ENCODE results near the gene APBA3. TPM values are rescaled to one million over a fixed set of nuclear protein-coding genes. Genes with fewer than 3 reads are reported as not detected.

APBA3 gene
- total and polyA plus RNA-seq, 2 donors (not counting 1 experiment from before 2014, with no cell fraction given) = 2.7 to 22.3 TPM

DNA sequence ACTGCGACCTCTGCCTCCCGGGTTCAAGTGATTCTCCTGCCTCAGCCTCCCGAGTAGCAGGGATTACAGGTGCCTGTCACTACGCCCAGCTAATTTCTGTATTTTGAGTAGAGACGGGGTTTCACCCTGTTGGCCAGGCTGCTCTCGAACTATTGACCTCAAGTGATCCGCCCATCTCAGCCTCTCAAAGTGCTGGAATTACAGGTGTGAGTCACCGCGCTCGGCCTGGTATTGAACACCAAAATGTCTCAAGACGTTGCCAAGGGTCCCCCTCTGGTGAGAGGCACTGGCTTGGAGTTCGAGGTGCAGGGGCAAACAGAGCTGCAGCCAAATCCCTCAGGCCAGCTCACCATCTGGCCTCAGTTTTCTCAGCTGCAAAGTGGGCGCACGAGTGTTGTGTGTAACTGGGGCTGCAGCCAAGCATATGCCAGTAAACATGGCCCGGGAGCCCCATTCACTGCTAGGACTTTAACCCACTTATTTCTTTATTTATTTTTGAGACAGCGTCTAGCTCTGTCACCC is 45.3 kb downstream of the APBA3 start:
- Histone ChIP-seq H2AFZ (ENCODE audit: low read length) (no peak overlapping the region), H3K9ac (ENCODE audit: insufficient read depth, low read length) (no peak overlapping the region), H3K79me2 (ENCODE audit: control insufficient read depth, insufficient read depth, low read length) (no peaks in the 10 kb centered on the region), H3K27ac (ENCODE audit: insufficient read depth, low read length) (no peak overlapping the region), H3K9me3 (ENCODE audit: control insufficient read depth, insufficient read depth, low read depth, low read length) (no peaks in the 10 kb centered on the region), H3K4me1 (ENCODE audit: control insufficient read depth, extremely low read depth, insufficient read depth, low read length) (no peaks in the 10 kb centered on the region), H4K20me1 (ENCODE audit: control insufficient read depth, extremely low read depth, insufficient read depth, low read length) (no peaks in the 10 kb centered on the region), H3K27me3 (ENCODE audit: control insufficient read depth, insufficient read depth, low read length) (peaks cover 8% of the 10 kb centered on the region), H3K36me3 (ENCODE audit: control insufficient read depth, insufficient read depth, low read length) (no peaks in the 10 kb centered on the region), H3K4me2 (ENCODE audit: extremely low read depth, insufficient read depth, low read length) (no peak overlapping the region), H3K4me3 (replicated peaks in 1 of 4; ENCODE audit: control extremely low read depth in 1 of 4, insufficient read depth in 1 of 4, low read depth in 3 of 4, low read length in 4 of 4) (no peak overlapping the region)
- no peak for DNase-seq (ENCODE audit: low read depth in 2 of 2)
- no peak for TF ChIP-seq EZH2 (IDR thresholded peaks at IDR 0.05; ENCODE audit: low read length, missing control alignments)
- TF ChIP-seq, protein P1, sequence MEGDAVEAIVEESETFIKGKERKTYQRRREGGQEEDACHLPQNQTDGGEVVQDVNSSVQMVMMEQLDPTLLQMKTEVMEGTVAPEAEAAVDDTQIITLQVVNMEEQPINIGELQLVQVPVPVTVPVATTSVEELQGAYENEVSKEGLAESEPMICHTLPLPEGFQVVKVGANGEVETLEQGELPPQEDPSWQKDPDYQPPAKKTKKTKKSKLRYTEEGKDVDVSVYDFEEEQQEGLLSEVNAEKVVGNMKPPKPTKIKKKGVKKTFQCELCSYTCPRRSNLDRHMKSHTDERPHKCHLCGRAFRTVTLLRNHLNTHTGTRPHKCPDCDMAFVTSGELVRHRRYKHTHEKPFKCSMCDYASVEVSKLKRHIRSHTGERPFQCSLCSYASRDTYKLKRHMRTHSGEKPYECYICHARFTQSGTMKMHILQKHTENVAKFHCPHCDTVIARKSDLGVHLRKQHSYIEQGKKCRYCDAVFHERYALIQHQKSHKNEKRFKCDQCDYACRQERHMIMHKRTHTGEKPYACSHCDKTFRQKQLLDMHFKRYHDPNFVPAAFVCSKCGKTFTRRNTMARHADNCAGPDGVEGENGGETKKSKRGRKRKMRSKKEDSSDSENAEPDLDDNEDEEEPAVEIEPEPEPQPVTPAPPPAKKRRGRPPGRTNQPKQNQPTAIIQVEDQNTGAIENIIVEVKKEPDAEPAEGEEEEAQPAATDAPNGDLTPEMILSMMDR (conservative IDR thresholded peaks at IDR 0.05 in 1 of 2, IDR thresholded peaks at IDR 0.05 in 1 of 2; ENCODE audit: low read depth in 1 of 2, low read length in 2 of 2) = no peak

DNA sequence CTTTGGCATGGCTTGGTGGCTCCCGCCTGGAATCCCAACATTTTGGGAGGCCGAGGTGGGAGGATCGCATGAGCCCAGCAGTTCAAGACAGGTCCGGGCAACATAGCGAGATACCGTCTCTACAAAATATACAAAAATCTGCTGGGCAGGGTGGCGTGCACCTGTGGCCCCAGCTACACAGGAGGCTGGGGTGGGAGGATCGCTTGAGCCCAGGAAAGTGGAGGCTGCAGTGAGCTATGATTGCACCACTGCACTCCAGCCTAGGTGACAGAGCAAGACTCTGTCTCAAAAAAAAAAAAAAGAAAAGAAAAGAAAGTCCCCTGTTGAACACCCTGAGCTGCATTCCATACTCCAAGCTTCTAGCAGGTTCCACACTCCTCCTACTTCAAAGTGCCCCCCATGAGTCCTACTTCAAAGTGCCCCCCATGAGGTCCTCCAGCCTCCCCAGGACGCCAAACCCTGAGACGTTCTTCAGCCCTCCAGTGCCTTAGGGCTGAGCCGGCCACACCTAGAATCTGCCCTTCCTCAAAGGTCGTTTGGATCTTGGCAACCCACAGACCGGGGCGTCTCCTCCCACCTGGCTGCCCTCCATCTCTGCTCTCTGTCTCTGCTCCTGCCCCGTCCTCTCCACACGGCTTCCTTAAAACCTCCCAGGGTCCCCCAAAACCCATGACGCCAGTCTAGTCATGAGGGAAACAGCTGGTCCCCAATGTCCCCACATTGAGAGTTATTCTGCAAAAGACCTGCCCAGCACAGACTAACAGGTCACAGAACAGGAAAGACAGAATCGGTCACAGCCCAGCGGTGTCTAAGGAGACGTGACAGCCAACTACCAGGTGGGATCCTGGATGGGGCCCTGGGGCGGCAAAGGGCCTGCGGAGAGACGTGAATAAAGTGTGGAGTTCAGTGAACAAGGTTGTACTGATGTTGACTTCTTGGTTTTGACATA is 48.6 kb downstream of the APBA3 start:
- Histone ChIP-seq H3K79me2 (ENCODE audit: control insufficient read depth, insufficient read depth, low read length) (no peaks in the 10 kb centered on the region), H3K9me3 (ENCODE audit: control insufficient read depth, insufficient read depth, low read depth, low read length) (no peaks in the 10 kb centered on the region), H3K27ac (ENCODE audit: insufficient read depth, low read length) (no peak overlapping the region), H4K20me1 (ENCODE audit: control insufficient read depth, extremely low read depth, insufficient read depth, low read length) (no peaks in the 10 kb centered on the region), H3K27me3 (ENCODE audit: control insufficient read depth, insufficient read depth, low read length) (peaks cover 13% of the 10 kb centered on the region), H3K4me1 (ENCODE audit: control insufficient read depth, extremely low read depth, insufficient read depth, low read length) (no peaks in the 10 kb centered on the region), H3K36me3 (ENCODE audit: control insufficient read depth, insufficient read depth, low read length) (no peaks in the 10 kb centered on the region), H3K4me3 (replicated peaks in 1 of 4; ENCODE audit: control extremely low read depth in 1 of 4, insufficient read depth in 1 of 4, low read depth in 3 of 4, low read length in 4 of 4) (no peak overlapping the region), H2AFZ (ENCODE audit: low read length) (no peak overlapping the region), H3K4me2 (ENCODE audit: extremely low read depth, insufficient read depth, low read length) (no peak overlapping the region), H3K9ac (ENCODE audit: insufficient read depth, low read length) (no peak overlapping the region)
- TF ChIP-seq, protein P1 (conservative IDR thresholded peaks at IDR 0.05 in 1 of 2, IDR thresholded peaks at IDR 0.05 in 1 of 2; ENCODE audit: low read depth in 1 of 2, low read length in 2 of 2) = no peak
- no peak for TF ChIP-seq EZH2 (IDR thresholded peaks at IDR 0.05; ENCODE audit: low read length, missing control alignments)
- DNase-seq (ENCODE audit: low read depth in 2 of 2) = no peak

GRCh38 chr19:3710265-3710812 is 51.2 kb downstream of the APBA3 start:
- Histone ChIP-seq H4K20me1 (ENCODE audit: control insufficient read depth, extremely low read depth, insufficient read depth, low read length) (no peaks in the 10 kb centered on the region), H3K27me3 (ENCODE audit: control insufficient read depth, insufficient read depth, low read length) (peaks cover 14% of the 10 kb centered on the region), H3K9me3 (ENCODE audit: control insufficient read depth, insufficient read depth, low read depth, low read length) (no peaks in the 10 kb centered on the region), H2AFZ (ENCODE audit: low read length) (no peak overlapping the region), H3K36me3 (ENCODE audit: control insufficient read depth, insufficient read depth, low read length) (no peaks in the 10 kb centered on the region), H3K4me2 (ENCODE audit: extremely low read depth, insufficient read depth, low read length) (no peak overlapping the region), H3K79me2 (ENCODE audit: control insufficient read depth, insufficient read depth, low read length) (no peaks in the 10 kb centered on the region), H3K9ac (ENCODE audit: insufficient read depth, low read length) (no peak overlapping the region), H3K27ac (ENCODE audit: insufficient read depth, low read length) (no peak overlapping the region), H3K4me3 (replicated peaks in 1 of 4; ENCODE audit: control extremely low read depth in 1 of 4, insufficient read depth in 1 of 4, low read depth in 3 of 4, low read length in 4 of 4) (no peak overlapping the region), H3K4me1 (ENCODE audit: control insufficient read depth, extremely low read depth, insufficient read depth, low read length) (no peaks in the 10 kb centered on the region)
- DNase-seq (ENCODE audit: low read depth in 2 of 2) = peak; percentile 28 to 40
- TF ChIP-seq, protein P1 (conservative IDR thresholded peaks at IDR 0.05 in 1 of 2, IDR thresholded peaks at IDR 0.05 in 1 of 2; ENCODE audit: low read depth in 1 of 2, low read length in 2 of 2) = no peak
- TF ChIP-seq EZH2 (IDR thresholded peaks at IDR 0.05; ENCODE audit: low read length, missing control alignments) = no peak
